NCI-H1105 treated with DMSO at 0.1 percent for 48 hours (cell line): ENCODE results near the gene WHRN.

Experiments used
- DNase-seq: peaks from one replicate; lab custom pipeline; 2025; lab: John Stamatoyannopoulos, UW

The WHRN gene

DNA sequence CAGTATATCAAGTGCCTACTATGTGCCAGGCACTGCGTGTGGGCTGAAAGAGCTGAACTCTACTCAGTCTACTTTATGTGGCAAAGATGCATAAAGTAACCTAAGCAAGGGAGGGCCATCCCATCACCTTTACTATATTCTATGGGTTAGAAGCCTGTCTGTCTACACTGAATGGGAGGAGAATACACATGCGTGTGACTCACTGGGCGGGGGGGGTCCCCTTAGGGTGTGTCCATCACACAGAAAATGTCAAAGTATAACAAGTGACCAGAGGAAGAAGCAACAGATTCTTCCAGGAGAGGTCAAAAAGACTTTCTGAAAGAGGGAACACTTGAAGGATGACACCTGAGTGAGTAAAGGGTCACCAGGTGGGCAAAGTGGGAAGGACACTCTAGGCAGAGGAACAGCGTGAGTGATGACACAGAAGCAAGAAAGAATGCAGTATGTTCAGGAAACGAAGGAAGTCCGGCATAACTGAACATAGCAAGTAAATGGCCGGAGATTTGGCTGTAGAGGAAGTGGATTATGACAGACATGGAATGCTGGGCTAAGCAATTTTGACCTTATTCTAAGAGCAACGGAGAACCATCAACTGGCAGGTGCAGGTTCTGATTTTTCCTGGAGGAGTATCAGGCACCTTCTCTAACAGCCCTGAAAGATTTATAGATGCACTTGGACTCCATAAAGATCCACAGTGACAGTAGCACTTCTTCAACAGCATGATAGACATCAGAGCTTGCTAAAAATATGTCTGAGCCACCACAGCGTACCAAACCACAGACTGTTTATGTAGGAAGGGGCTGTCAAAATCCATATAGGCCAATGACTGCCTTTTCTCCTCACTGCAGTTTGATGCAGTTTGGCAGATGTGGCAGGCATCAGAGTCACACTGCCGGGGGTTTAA, 8.0 kb upstream of the WHRN start:
- no peak for DNase-seq

DNA sequence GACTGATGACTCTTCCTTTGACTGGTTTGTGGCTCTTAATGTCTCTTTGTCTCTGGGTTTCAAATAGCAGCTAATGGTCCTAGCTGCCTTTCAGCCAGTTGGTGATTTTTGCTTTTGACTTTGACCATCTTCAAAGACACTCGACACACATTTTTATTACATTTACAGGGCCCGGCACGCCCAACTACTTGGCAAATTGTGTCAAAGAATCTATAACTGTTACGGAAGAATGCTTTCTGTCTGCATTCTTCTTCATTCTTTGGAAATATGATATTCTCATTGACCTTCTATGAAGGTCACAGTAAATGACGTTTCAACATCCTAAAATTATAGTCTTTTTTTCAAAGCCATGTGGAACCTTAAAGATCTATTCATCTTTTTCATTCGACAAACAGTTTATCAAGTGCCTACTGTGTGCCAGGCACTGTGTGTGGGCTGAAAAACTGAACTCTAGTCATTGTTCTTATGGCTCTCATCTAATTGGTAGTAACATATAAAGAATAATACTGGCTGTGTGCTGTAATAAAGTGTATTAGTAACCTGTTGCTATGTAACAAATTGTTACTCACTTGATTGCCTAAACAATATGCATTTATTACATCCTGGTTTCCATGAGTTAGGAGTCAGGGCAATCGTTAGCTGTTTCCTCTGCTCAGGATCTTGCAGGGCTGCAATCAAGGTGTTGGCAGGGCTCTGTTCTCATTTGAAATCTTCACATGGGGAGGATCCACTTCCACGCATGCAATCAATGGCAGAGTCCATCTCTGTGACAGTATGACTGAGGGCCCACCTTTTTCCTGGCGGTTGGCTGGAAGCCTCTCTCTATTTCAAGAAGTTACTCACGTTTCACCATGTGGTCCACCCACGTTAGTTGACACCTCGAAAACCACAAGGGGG, 7.0 kb upstream of the WHRN start:
- DNase-seq: no peak

DNA sequence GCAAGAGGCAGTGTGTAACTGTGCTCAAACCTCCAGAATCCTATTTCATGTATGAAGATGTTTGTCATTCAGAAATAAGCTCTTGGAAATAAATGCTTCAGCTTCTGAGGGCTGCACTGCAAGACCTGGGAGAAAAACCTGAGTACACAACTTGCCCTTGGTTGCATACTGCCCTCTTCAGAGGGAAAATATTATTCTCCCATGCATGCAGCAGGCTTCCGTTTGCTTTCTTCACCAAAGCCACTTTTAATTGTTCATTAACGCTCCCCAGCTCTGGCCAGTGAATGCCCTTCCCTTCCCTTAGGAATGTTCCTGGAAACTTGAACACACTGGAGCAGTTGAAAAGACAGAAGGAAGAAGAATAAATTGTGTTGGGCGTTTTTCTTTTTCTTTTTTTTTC, 2.5 kb upstream of the WHRN start:
- peak; percentile 36 for DNase-seq

DNA sequence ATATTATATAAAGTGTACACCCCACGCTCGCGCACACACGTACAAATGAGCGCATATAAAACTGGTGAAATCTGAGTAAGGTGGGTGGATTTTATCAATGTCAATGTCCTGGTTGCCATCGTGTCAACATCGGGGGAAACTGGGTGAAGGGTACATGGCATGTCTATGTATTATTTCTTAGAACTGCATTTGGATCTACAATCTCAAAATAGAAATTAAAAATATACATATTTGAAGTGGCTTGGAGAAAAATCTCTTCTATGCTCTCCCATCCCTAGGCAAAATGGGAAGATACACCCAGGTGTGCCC, 763 bp upstream of the WHRN start:
- no peak for DNase-seq

DNA sequence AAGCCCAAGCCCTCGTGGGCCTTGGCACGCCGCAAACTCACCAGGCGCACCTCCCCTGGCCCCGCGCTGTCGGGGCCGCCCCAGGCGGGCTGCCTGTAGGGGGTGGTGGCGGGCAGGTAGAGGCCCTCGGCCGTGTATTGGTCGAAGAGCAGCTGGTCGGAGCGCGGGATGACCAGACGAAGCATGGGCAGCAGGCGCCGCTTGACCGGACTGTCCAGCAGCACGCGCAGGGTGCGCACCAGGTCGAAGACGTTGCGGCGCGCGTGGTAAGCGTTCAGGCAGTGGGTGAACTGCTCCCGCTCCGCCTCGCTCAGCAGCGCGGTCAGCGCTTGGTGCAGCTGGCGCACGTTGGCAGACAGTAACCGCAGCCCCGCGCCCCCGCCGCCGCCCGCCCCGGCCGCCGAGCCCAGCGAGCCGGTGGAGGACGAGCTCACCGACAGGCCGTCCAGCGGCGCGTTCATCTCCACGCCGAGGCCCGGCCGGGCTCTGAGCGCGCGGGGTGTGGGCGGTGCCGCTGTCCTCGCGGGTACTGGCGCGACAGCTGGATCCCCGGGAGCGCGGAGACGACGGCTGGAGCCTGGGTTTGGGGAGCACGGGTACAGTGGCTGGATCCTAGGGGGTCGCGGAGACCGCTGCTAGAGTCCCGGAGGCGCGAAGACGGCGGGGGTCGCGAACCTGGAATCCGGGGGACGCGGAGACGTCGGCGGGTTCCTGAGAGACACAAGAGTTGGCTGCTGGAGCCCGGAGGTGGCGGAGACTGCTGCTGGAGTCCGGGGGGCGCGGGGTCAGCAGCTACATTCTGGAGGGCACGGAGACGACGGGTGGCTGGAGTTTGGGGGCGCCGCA, 709 bp downstream of the WHRN start:
- peak; percentile 31 for DNase-seq

DNA sequence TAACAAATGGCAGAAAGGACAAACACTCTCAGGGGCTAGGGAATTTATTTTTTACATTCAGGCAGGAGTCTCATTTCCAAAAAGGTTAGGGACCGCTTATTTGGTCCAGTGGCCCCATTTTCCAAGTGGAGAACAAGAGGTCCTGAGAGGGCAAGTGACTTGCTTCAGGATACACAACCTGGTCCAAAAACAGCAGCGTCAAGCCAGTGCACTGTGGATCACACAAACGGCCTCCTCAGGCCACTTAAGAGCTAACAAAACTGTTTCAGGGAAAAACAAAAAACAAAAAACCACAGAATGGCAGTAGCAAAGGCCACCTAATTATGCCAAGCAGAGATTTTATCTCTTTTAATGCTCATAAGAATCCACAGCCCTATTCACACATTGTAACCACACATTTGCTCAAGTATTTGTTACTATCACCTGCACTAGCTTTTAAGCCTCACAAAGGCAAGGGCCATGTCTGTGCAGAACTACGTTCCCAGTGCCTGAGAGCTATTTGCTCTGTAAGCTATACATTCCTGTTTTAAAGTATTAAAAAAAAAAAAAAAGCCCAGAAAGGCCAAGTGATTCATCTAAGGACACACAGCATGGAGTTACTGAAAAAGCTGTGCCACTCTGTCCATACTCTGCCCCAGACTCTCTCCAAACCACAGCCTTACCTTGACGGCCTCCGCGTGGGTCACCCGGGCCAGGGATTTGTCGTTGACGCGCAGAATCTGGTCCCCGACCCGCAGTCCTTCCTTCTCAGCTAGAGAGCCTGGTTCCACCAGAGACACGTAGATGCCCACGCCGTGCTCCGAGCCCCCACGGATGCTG, 1.5 kb downstream of the WHRN start:
- peak; percentile 18 for DNase-seq

DNA sequence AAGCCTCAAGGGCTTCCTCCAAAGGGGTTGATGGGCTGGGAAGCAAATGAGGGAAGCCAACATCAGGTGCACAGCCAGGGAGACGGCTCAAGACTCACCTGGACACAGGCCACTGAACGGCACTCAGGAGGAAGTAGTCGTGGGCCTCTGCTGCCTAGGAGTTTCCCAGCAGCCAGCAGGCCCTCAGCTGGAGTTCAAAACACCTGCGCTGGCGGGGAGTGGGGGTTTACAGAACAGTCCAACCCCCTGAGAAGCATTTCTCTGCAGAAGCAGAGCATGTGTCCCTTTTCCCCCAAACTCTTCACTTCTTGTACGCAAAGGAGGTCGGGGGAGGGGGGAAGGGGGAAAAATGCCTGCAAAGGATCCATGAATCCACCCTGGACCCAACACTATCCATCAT, 2.3 kb downstream of the WHRN start:
- DNase-seq: peak; percentile 46

DNA sequence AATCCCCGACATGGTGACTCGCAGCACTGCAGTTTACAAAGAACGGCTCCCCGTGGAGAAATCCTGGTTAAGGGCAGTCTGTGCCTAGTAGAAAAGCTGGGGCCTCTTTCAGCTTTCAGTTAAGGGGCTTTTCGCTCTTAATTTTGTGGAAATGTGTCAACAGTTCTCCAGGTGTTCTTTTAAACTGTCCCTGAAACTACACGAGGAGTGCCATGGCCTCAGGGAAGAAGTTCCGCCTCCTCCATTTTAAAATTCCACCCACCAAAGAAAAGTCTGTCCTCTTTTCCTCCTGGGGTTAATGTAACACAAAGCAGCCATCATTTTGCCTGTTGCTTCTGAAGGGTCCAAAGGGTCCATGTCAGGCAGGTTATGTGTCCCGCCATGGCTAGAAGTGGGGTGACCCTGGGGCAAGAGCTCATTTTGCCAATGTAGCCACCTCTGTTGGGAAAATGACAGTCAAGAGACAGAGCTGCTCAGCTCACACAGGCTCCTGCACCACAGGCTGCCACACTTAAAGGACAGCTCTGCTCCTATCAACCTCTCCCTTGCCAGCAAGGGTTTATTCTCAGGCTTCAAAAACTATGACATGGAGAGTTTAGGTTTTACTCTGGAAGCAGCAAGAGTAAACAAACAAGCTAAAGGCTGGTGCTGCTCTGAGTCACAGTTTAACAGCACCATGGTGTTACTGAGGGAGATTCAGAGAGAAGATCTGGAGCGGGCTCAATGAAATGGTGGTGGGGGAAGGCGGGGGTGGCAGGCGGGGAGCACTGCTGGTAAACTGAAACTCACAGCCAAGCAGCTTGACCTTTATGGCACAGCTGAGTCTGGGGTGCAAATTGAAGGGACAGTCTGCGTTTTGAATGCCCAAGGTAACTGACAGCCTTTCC, 3.2 kb downstream of the WHRN start:
- DNase-seq: peak; percentile 58

DNA sequence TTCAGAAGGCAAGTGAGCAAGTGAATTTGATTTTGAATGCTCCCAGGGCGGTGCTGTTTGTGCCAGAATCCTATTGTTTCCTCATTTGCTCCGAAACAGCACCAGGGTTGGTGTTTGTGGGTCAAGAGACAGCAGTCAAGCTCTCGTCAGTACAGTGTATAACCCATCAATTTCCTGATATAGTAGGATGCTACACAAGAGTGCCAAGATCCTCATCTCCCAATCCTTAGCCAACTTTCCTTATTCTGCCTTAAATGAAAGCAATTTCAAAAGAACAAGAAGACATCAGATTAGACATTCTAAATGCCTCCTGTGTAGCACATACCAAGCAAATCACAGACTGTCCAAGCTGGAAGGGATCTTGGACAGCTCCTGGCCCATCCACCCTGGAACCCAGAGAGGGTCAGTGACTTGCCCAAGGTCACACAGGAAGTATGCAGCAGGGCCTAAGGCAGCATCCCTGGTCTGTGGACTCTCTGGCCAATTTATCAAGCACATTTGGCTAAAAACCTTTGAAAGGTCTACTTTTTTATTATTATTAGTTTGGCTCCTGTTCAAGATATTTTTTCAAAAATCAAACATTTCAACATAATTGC, 4.5 kb downstream of the WHRN start:
- DNase-seq: no peak

DNA sequence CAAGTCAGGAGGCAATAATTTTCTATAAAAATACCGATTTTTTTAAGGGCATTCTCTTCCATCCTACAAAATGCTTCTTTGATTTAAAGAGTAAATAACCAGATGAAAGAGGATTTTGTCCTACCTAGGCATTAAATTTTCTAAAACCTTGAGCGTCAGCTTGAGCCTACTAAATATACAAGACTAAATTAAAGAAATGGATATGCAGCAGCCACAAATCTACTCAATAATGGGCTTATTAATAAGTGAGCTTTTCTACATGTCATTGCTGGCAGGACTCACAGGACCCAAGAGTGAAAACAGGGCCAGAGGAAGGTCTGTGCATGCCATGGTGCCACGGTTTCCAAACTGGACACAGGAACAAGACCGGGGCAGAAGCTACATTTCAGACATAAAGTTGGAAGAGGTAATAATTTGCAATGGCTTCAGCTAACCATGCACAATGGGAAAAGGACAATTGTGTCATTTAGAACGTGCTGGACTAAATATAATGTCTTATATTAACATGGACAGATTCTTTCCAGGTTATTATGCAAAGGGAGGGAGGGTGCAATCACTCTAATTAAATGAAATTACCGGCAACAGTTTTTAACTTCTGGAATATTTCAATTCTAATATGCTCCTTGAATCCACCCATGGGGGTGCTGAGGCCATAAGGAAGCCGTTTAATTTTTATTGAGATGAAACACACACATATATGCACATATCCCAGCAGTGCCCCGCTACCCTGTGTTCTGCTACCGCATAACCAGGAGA, 5.2 kb downstream of the WHRN start:
- DNase-seq: no peak

DNA sequence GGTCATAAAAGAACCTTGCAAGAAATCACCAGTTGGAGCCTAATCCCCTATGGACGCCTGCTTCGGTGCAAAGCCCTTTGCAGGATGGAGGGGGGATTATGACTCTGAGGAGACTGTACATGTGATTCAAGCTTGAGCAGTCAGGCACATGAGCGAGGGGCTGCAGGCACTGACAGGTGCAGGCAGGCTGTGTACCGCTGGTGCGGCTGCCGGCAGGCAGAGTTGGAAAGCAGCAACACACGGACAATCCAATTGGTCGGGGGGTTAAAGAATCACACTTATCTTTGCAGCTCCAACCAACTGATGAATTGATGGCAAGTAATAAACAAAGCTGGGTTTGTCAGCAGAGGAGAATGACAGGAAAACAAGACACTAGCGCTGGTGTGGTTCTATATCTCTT, 5.7 kb downstream of the WHRN start:
- DNase-seq: peak; percentile 78

DNA sequence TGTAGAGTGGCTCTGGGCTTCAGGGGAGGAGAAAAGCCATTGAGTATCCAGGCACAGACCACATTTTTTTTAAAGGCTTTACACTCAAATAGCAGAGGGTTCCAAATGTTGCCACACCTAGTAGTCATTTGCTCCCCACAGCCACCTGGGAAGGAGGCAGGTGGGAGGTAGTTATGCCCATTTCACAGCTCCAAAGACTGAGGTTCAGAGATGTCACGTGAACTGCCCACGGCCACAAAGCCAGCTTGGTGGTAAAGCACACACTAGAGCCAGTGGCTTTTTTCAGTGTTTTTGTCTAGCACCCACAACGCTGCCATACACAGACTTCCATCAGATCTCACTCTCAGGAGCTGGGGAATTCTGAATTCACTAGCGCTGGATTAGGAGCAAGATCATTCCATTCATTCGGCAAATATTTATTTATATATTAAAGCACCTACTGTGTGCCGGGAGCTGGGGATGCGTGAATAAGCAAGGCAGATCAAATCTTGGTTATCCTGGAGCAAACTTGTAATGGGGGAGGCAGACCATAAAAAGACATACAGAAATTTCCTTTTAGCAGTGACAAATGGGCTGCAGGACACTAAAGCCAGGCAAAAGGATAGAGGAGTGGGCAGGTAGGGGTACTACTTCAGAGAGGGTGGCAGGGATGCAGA, 7.4 kb downstream of the WHRN start:
- DNase-seq: no peak

DNA sequence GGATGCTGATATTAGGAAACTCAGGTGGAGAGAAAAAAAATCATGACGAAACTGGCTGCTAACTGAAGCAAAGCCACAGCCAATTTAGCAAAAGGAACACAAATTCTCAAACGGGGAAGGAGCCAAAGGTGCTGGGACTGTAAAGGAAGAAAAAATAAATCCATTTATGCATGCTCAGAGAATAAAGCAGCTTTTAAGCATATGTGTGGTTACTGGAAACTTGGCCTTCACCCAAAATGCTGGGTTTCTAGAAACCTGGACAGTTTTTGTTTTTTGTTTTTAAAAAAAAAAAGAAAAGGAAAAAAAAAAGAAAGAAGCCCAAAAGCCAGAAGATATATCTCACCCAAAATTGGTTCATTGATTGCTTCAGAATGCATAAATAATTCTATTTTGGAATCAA, 8.0 kb downstream of the WHRN start:
- DNase-seq: no peak

DNA sequence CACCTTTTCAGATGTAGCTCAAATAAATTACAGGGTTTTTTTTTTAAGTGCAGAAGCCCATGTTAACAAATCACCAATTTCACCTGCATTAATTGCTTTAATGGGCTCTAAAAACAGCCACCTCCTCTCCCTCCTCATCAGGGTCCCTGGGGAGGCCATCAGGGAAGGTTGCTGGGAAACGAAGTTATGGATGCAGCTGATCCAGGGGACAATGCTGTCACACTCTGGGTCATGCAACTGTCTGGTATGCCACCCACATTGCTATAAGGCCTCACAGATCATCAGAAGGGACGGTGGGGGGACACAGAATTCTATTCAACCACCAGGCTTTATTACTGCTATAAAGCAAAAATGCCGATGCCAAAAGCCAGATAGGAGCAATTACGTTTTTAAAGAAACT, 9.3 kb downstream of the WHRN start:
- peak; percentile 12 for DNase-seq

DNA sequence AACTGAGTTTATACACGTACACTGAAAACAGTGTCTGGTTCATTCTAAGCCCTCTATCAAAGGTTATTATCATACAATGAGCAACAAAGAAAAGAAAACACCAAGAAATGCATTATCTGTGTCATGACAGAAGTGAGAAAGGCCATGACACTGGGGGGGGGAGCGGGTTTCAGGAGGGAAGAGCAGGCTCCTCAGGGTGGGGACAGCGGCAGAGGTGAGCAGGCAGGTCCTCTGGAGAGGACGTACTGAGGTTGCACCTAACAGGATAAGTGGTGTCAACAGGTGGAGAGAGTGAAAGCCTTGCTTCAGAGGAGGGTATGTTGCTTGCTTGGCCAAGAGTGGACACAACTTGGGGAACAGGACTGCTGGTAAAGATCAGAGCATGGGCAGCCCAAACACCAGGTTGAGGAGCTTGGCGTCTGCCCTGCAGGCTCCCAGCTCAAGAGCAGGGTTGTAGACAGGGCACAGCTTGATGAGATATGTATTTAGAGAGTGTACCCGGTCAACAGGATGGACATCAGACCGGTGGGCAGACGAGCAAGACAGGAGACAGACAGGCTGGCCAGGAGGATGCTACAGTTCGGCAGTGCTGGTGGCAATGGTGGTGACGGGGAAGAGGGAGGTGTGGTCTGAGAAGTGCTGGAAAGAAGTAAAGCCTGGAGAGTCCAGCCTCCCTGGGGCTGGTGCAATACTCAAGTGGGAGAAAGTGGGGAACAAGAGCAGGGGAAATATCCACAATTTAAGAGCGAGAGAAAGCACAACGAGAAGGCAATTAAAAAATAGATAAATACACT, 10.3 kb downstream of the WHRN start:
- no peak for DNase-seq

DNA sequence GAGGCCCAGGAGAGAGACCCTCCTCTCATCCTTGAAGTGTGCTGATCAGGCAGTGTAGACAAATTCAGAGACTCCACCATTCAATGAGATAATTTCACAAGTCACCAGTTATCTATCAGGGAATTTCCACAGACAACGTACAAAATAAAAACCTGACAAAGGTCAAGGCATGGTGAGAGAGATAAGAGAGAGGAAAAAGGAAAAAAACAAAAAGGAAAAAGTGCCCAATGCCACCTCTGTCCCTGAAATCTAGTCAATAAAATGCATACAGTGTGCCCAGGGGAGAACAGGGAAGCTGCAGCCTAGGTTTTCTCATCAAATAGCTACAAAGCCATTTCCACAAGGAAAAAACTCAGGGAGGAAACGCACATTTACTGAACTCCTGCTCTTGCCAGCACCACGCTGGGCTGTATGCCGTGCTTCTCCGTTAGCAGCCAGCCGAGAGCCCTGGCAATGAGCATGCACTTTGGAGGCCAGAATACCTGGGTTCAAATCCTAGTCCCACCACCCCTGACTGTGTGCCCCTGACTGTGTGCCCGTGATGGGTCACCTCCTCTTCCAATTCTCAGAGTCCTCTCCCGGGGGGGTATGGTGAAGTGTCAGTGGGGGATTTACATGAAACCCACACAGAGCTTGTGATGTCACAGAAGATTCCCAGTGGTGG, 11.6 kb downstream of the WHRN start:
- DNase-seq: no peak

DNA sequence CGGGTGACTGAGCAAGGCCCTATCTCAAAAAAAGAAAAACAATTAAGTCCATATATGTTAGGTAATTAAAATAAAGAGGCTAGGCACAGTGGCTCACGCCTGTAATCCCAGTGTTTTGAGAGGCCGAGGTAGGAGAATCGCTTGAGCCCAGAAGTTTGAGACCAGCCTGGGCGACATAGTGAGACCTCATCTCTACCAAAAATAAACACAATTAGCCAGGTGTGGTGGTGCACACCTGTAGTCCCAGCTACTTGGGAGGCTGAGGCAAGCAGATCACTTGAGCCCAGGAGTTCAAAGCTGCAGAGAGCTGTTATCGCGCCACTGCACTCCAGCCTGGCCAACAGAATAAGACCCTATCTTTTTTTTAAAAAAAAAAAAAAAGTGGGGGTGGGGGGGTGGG, 12.3 kb downstream of the WHRN start:
- no peak for DNase-seq
